Measurements from ENCODE around the gene LRP5. TPM values are rescaled to one million over a fixed set of nuclear protein-coding genes. Genes with fewer than 3 reads are reported as not detected.

The LRP5 gene
- total RNA-seq, 2 experiments from 2014 or later, result 10.5 to 15.3 TPM

DNA sequence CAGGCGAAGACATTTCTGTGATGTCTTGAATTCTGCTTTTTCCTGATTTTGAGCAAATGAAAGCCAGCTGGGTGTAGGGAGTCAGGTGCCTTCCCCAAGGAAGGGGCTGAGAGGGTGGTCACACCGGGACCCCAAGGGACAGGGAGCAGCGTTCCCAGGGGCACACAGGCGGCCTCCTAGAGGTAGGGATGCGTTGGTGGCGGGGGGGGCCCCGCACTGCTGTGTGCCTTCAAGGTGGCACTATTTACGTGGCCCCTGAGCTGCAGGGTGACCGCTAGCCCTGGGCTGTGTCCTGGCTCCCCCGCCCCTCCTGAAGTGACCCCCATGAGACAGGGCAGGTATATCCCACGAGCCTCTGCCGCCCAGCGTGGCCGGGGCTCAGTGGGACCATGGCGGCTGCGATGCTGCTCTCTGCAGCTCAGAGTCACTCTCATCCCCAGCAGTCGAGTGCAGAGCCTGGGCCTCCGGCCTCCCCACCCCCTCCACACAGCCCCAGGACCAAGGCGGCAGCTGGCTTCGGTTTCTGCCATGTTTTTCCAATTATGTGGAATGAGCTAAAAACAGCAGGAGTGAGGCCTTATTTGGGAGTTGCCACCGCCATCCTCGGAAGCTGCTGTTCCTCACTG, 60.9 kb downstream of the LRP5 start:
- ATAC-seq (no peak), DNase-seq (no peak)
- TF ChIP-seq CTCF (IDR thresholded peaks at IDR 0.05), result no peak
- H3K36me3 Mint-ChIP-seq (ENCODE audit: low read depth), result no peaks in the 10 kb centered on the region
- no peaks in the 10 kb centered on the region for H3K9me3 Mint-ChIP-seq
- H3K4me1 Mint-ChIP-seq (ENCODE audit: low read depth), result no peaks in the 10 kb centered on the region
- H3K27me3 Mint-ChIP-seq, result no peaks in the 10 kb centered on the region
- no peak overlapping the region for H3K4me3 Mint-ChIP-seq
- CTCF ChIA-PET, result interaction anchor here (1.6 kb wide), 1 partner anchor 76 kb away, joined by 4 read pairs; no protein-coding TSS in a partner anchor
- POLR2A ChIA-PET, result interaction anchor here (0.6 kb wide), 1 partner anchor 319 kb away, joined by 4 read pairs; no protein-coding TSS in a partner anchor
- intact Hi-C loops (cut with micrococcal nuclease), result no loop called here
- H3K27ac Mint-ChIP-seq, result no peak overlapping the region

DNA sequence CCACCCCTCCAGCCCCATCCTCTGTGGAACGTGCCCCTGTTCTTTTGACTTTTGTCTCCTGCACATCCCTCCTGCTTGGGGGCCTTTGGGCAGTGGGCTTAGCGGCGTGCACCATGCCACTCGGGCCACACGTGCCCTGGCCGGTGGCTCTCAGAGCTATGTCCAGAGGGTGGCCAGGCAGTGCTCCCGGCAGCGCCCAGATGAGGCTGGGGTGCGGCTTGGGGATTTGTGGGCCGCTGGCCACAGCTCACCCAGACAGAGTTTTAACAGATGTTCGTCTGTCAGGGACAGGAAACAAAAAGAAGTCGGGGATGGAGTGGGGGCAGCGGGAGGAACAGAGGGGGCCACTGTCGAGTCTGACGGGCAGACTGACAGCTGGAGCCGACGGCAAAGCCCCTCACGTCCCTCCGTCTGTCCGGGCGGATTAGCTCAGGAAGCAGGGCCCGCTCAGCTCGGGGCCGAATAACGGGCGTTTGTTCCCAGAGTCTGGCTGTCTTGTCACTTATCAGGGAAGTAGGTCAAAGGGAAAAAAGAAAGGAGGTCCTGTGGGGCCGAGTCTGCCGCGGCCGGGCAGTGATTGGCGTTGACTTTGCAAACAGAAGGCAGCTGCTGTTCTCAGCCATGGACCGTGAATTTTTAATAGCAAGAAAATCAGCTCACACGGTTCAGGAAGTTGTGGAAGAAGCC, 61.6 kb downstream of the LRP5 start:
- TF ChIP-seq CTCF (IDR thresholded peaks at IDR 0.05), result no peak
- intact Hi-C loops (cut with micrococcal nuclease), result no loop called here
- no peak for DNase-seq
- H3K4me3 Mint-ChIP-seq, result no peak overlapping the region
- CTCF ChIA-PET, result interaction anchor here (1.6 kb wide), 1 partner anchor 77 kb away, joined by 4 read pairs; no protein-coding TSS in a partner anchor
- H3K27ac Mint-ChIP-seq, result no peak overlapping the region
- H3K27me3 Mint-ChIP-seq, result no peaks in the 10 kb centered on the region
- H3K4me1 Mint-ChIP-seq (ENCODE audit: low read depth), result no peaks in the 10 kb centered on the region
- H3K36me3 Mint-ChIP-seq (ENCODE audit: low read depth), result no peaks in the 10 kb centered on the region
- POLR2A ChIA-PET, result interaction anchor here (0.6 kb wide), 1 partner anchor 319 kb away, joined by 4 read pairs; no protein-coding TSS in a partner anchor
- ATAC-seq, result no peak
- no peaks in the 10 kb centered on the region for H3K9me3 Mint-ChIP-seq

DNA sequence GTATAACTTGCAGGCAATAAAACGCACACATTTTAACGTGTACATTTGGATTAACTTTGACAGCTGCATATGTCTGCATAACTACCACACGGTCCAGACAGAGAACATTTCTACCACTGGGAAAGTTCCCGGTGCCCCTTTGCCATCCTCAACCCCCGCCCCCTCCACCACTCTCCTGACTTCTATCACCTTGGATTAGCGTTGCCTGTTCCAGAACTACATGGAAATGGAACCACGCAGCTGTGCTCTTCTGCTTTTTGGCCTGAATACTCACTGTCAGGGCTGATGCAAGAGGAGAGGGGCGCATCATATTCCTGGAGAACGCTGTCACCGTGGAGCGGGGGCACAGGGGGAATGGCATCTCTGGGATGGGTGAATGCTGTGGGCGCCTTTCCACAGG, 62.1 kb downstream of the LRP5 start:
- Mint-ChIP-seq H3K27me3 (no peaks in the 10 kb centered on the region), H3K4me3 (no peak overlapping the region), H3K9me3 (no peaks in the 10 kb centered on the region), H3K4me1 (ENCODE audit: low read depth) (no peaks in the 10 kb centered on the region), H3K36me3 (ENCODE audit: low read depth) (no peaks in the 10 kb centered on the region), H3K27ac (no peak overlapping the region)
- ATAC-seq (no peak), DNase-seq (no peak)
- ChIA-PET CTCF (interaction anchor here (1.6 kb wide), 1 partner anchor 77 kb away, joined by 4 read pairs; no protein-coding TSS in a partner anchor), POLR2A (no interaction called here)
- TF ChIP-seq CTCF (IDR thresholded peaks at IDR 0.05), result no peak
- intact Hi-C loops (cut with micrococcal nuclease), result no loop called here

DNA sequence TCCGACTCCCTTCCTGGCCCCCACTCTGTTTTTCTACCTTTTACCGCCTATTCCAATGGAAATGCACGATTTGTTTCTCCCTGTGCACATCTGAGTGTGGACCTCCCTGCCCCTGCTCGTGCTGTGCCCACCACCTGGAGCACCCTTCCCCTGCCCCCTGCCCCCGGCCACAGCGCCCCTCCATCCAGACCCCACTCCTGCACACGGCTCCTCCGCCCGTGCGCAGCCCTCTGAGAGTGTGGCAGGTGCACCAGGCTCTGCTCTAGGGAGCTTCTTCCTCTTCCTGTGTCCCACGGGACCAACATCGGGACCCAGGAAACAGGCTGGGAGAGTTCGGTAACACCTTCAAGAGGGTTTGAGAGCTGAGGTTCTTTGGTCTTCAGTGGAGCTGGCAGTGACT, 62.9 kb downstream of the LRP5 start:
- DNase-seq (no peak), ATAC-seq (no peak)
- Mint-ChIP-seq H3K27me3 (peaks cover 2% of the 10 kb centered on the region), H3K4me1 (ENCODE audit: low read depth) (peaks cover 7% of the 10 kb centered on the region), H3K4me3 (no peak overlapping the region), H3K27ac (no peak overlapping the region), H3K36me3 (ENCODE audit: low read depth) (no peaks in the 10 kb centered on the region), H3K9me3 (no peaks in the 10 kb centered on the region)
- POLR2A ChIA-PET, result no interaction called here
- TF ChIP-seq CTCF (IDR thresholded peaks at IDR 0.05), result no peak
- intact Hi-C loops (cut with micrococcal nuclease), result no loop called here
- CTCF ChIA-PET, result interaction anchor here (1.0 kb wide), 1 partner anchor 118 kb away, joined by 3 read pairs; no protein-coding TSS in a partner anchor

DNA sequence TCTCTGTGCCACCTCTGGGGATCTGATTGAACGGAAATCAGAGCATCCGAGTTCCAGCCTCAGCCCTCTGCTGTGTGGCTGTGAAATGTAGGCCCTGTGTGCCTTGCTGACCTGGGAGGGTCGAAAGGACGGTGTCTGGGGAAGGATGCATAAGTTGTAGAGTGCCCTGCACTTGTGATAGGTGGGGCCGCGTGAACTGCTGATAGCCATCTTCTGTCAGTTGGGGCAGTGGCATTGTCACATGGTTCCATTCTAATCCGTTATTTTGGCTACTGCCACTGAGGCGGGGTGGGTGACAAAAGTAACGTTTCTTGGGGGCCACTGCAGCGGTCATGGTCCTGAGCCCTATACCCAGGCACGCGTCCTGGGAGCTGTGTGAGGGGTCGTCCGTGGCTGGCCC, 63.4 kb downstream of the LRP5 start:
- H3K27me3 Mint-ChIP-seq, result peaks cover 2% of the 10 kb centered on the region
- POLR2A ChIA-PET, result no interaction called here

More for the DNA sequence above, 63.4 kb downstream of the LRP5 start:
- CTCF ChIA-PET, result interaction anchor here (1.0 kb wide), 1 partner anchor 118 kb away, joined by 3 read pairs; no protein-coding TSS in a partner anchor
- H3K36me3 Mint-ChIP-seq (ENCODE audit: low read depth), result no peaks in the 10 kb centered on the region
- intact Hi-C loops (cut with micrococcal nuclease), result no loop called here
- no peak overlapping the region for H3K4me3 Mint-ChIP-seq
- no peaks in the 10 kb centered on the region for H3K9me3 Mint-ChIP-seq
- ATAC-seq, result no peak
- TF ChIP-seq CTCF (IDR thresholded peaks at IDR 0.05), result no peak
- H3K27ac Mint-ChIP-seq, result no peak overlapping the region
- peaks cover 11% of the 10 kb centered on the region for H3K4me1 Mint-ChIP-seq (ENCODE audit: low read depth)
- DNase-seq, result no peak
